Parathyroid adenoma (tissue), 2 donors: ENCODE results near the gene ZNF273.

Source experiments
- H2AFZ ChIP-seq: fragments of 300-600 bp; sonication (generic); one replicate; pipeline ENCODE4 v1.7.0; 2017; ENCODE audit warnings: antibody characterized with exemption, mild to moderate bottlenecking
- H3K27ac ChIP-seq: fragments of 300-600 bp; sonication (generic); one replicate; pipeline ENCODE4 v1.7.0; 2017
- H3K27me3 ChIP-seq: fragments of 300-600 bp; sonication (generic); one replicate; pipeline ENCODE4 v1.7.0; 2017; ENCODE audit warnings: low read length; ENCODE audit not compliant: control insufficient read depth, insufficient read depth
- H3K36me3 ChIP-seq: fragments of 300-600 bp; sonication (generic); one replicate; pipeline ENCODE4 v1.7.0; 2017; ENCODE audit warnings: low read length; ENCODE audit not compliant: control insufficient read depth, insufficient read depth
- H3K4me1 ChIP-seq: fragments of 300-600 bp; sonication (generic); one replicate; pipeline ENCODE4 v1.7.0; 2017; ENCODE audit warnings: control low read depth
- H3K4me2 ChIP-seq: fragments of 300-600 bp; sonication (generic); one replicate; pipeline ENCODE4 v1.7.0; 2017; ENCODE audit warnings: low read length
- H3K4me3 ChIP-seq: fragments of 300-600 bp; sonication (generic); one replicate; pipeline ENCODE4 v1.7.0; 2017; ENCODE audit warnings: low read depth, low read length
- H3K79me2 ChIP-seq: fragments of 300-600 bp; sonication (generic); one replicate; pipeline ENCODE4 v1.7.0; 2017; ENCODE audit warnings: control low read depth
- H3K9ac ChIP-seq: fragments of 300-600 bp; sonication (generic); one replicate; pipeline ENCODE4 v1.7.0; 2017; ENCODE audit warnings: mild to moderate bottlenecking
- H3K9me3 ChIP-seq: fragments of 300-600 bp; sonication (generic); one replicate; pipeline ENCODE4 v1.7.0; 2017; ENCODE audit warnings: low read length; ENCODE audit not compliant: control insufficient read depth
- CTCF ChIP-seq: fragments of 300-600 bp; sonication (generic); IDR thresholded peaks from one replicate; pipeline ENCODE4 v1.7.0; 2017; ENCODE audit warnings: antibody characterized with exemption, mild to moderate bottlenecking
- donor health status: primary hyperparathyroidism.

ZNF273 gene

GRCh38 chr7:64885520-64886240 is 17.4 kb upstream of the ZNF273 start:
- no peak overlapping the region for H3K27ac ChIP-seq
- H3K79me2 ChIP-seq = no peaks in the 10 kb centered on the region
- no peaks in the 10 kb centered on the region for H3K36me3 ChIP-seq
- TF ChIP-seq CTCF = no peak
- H3K27me3 ChIP-seq = no peaks in the 10 kb centered on the region
- no peaks in the 10 kb centered on the region for H3K4me1 ChIP-seq
- H3K9me3 ChIP-seq = no peaks in the 10 kb centered on the region
- no peak overlapping the region for H2AFZ ChIP-seq
- no peak overlapping the region for H3K4me2 ChIP-seq
- H3K4me3 ChIP-seq = no peak overlapping the region
- no peak overlapping the region for H3K9ac ChIP-seq

DNA sequence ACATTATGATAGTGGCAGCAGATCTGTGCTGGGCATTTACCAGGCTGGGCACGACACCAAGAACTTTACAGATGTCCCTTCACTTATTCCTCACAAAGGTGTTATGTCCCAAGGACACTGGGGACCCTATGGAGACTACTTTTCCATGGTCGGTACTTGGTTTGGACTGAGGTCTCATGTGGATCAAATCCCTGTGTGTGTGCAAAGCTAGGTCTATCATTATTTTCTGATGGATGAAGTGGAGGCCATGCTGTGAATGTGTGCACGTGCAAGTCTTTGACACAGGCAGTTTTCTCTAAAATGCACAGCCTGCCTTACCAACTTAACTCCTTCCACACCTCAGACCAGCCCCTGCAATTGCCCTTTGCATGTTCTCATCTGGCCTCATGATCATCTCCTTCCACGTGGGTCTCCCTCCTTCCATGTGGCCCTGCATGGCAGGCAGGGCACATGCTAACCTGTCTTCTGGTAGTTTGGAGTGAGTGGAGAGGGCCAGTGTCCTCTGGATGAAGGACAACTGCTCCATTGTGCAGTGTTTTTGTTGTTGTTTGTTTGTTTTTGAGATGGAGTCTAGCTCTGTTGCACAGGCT is 16.0 kb upstream of the ZNF273 start:
- no peak overlapping the region for H3K27ac ChIP-seq
- no peaks in the 10 kb centered on the region for H3K4me1 ChIP-seq
- H2AFZ ChIP-seq = no peak overlapping the region
- no peak overlapping the region for H3K4me2 ChIP-seq
- no peak overlapping the region for H3K9ac ChIP-seq
- no peak for TF ChIP-seq CTCF
- H3K36me3 ChIP-seq = no peaks in the 10 kb centered on the region
- H3K9me3 ChIP-seq = no peaks in the 10 kb centered on the region
- H3K79me2 ChIP-seq = no peaks in the 10 kb centered on the region
- no peak overlapping the region for H3K4me3 ChIP-seq
- H3K27me3 ChIP-seq = no peaks in the 10 kb centered on the region

GRCh38 chr7:64887756-64888508 is 15.1 kb upstream of the ZNF273 start:
- H3K27ac ChIP-seq = no peak overlapping the region
- no peak overlapping the region for H2AFZ ChIP-seq
- no peaks in the 10 kb centered on the region for H3K79me2 ChIP-seq
- no peaks in the 10 kb centered on the region for H3K9me3 ChIP-seq
- no peak for TF ChIP-seq CTCF
- H3K9ac ChIP-seq = no peak overlapping the region
- peak overlapping the region; percentile 71 for H3K4me2 ChIP-seq
- peak overlapping the region; percentile 50 for H3K4me3 ChIP-seq
- no peaks in the 10 kb centered on the region for H3K27me3 ChIP-seq
- H3K36me3 ChIP-seq = no peaks in the 10 kb centered on the region
- no peaks in the 10 kb centered on the region for H3K4me1 ChIP-seq

- Histone ChIP-seq H3K27me3 (no peaks in the 10 kb centered on the region), H3K4me3 (peak overlapping the region; percentile 50), H2AFZ (peak overlapping the region; percentile 70), H3K9ac (no peak overlapping the region), H3K27ac (no peak overlapping the region), H3K79me2 (no peaks in the 10 kb centered on the region), H3K4me2 (peak overlapping the region; percentile 71), H3K9me3 (no peaks in the 10 kb centered on the region), H3K36me3 (no peaks in the 10 kb centered on the region), H3K4me1 (no peaks in the 10 kb centered on the region)
- TF ChIP-seq CTCF = no peak
Measured at GRCh38 chr7:64888561-64888900, 14.5 kb upstream of the ZNF273 start.
